Esophagus squamous epithelium (tissue), 4 donors: ENCODE measurements around the gene IP6K3.

Experiments
- CTCF ChIP-seq, 6 experiments: fragments of 450-650 bp in 4 of 6; fragments of 200-600 bp in 2 of 6; sonication (generic) in 2 of 6; IDR thresholded peaks; one replicate each; pipeline ENCODE4 v1.5.1; 2016 to 2019; ENCODE audit warnings: antibody characterized with exemption in 6 of 6, mild to moderate bottlenecking in 4 of 6, moderate library complexity in 4 of 6
- POLR2A ChIP-seq, 4 donors: fragments of 450-650 bp; IDR thresholded peaks; one replicate each; pipeline ENCODE4 v1.6.1; 2017; ENCODE audit warnings: antibody characterized with exemption in 4 of 4, mild to moderate bottlenecking in 4 of 4, moderate library complexity in 3 of 4

GRCh38 chr6:33781131-33781975, 34.6 kb upstream of the IP6K3 start:
- no peak for TF ChIP-seq POLR2A (IDR thresholded peaks at IDR 0.05)
- no peak for TF ChIP-seq CTCF (IDR thresholded peaks at IDR 0.05)
